ENCODE data around the gene SORBS1.

The SORBS1 gene

DNA sequence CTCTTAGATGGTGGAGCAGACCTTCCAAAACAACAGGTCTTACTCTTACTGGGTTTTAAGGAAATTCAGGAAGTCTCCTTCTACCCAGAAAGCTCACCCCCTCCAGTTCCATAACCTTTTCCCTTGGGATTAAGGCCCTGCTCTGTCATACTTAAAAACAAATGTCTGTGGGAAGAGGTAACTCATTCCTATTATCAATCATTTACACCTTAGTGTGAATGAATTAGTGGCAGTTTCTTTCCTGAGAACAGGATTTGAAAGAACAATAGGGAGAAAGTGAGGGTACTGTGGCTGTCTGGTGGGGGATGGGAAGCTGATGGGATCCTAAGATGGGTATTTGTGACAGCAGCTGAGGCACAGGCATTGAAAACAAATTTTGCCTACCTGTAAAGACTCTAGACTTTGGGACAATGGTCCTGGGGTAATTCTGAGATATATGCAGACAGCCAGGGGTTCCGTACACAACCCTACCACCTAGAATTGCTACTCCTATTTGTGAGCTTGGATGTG lies 248.1 kb downstream of the SORBS1 start:
- no peak for TF ChIP-seq NFIC (IDR thresholded peaks at IDR 0.05)
- TF ChIP-seq CREB1 (IDR thresholded peaks at IDR 0.05; ENCODE audit: low read depth) = no peak
- TF ChIP-seq, protein P1, sequence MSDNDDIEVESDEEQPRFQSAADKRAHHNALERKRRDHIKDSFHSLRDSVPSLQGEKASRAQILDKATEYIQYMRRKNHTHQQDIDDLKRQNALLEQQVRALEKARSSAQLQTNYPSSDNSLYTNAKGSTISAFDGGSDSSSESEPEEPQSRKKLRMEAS (IDR thresholded peaks at IDR 0.05) = no peak
- no peak for TF ChIP-seq TCF12 (IDR thresholded peaks at IDR 0.05; ENCODE audit: low read depth)
- TF ChIP-seq RAD21 (IDR thresholded peaks at IDR 0.05; ENCODE audit: low read depth) = no peak
- TF ChIP-seq, protein P2, sequence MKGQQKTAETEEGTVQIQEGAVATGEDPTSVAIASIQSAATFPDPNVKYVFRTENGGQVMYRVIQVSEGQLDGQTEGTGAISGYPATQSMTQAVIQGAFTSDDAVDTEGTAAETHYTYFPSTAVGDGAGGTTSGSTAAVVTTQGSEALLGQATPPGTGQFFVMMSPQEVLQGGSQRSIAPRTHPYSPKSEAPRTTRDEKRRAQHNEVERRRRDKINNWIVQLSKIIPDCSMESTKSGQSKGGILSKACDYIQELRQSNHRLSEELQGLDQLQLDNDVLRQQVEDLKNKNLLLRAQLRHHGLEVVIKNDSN (IDR thresholded peaks at IDR 0.05) = no peak
- TF ChIP-seq ZBTB7A (IDR thresholded peaks at IDR 0.05; ENCODE audit: low read depth) = no peak
- TF ChIP-seq, protein P3, sequence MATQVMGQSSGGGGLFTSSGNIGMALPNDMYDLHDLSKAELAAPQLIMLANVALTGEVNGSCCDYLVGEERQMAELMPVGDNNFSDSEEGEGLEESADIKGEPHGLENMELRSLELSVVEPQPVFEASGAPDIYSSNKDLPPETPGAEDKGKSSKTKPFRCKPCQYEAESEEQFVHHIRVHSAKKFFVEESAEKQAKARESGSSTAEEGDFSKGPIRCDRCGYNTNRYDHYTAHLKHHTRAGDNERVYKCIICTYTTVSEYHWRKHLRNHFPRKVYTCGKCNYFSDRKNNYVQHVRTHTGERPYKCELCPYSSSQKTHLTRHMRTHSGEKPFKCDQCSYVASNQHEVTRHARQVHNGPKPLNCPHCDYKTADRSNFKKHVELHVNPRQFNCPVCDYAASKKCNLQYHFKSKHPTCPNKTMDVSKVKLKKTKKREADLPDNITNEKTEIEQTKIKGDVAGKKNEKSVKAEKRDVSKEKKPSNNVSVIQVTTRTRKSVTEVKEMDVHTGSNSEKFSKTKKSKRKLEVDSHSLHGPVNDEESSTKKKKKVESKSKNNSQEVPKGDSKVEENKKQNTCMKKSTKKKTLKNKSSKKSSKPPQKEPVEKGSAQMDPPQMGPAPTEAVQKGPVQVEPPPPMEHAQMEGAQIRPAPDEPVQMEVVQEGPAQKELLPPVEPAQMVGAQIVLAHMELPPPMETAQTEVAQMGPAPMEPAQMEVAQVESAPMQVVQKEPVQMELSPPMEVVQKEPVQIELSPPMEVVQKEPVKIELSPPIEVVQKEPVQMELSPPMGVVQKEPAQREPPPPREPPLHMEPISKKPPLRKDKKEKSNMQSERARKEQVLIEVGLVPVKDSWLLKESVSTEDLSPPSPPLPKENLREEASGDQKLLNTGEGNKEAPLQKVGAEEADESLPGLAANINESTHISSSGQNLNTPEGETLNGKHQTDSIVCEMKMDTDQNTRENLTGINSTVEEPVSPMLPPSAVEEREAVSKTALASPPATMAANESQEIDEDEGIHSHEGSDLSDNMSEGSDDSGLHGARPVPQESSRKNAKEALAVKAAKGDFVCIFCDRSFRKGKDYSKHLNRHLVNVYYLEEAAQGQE (IDR thresholded peaks at IDR 0.05; ENCODE audit: low read depth) = no peak
- TF ChIP-seq EGR1 (IDR thresholded peaks at IDR 0.05) = no peak
- TF ChIP-seq EP300 (IDR thresholded peaks at IDR 0.05; ENCODE audit: borderline replicate concordance) = no peak
- TF ChIP-seq FOXM1 (IDR thresholded peaks at IDR 0.05; ENCODE audit: borderline replicate concordance, low read depth) = no peak
- no peak for TF ChIP-seq TAF1 (IDR thresholded peaks at IDR 0.05; ENCODE audit: low read depth)
- no peak for TF ChIP-seq TEAD4 (IDR thresholded peaks at IDR 0.05)
- no peak for TF ChIP-seq CEBPB (IDR thresholded peaks at IDR 0.05)
- TF ChIP-seq YY1 (IDR thresholded peaks at IDR 0.05; ENCODE audit: low read depth) = no peak

DNA sequence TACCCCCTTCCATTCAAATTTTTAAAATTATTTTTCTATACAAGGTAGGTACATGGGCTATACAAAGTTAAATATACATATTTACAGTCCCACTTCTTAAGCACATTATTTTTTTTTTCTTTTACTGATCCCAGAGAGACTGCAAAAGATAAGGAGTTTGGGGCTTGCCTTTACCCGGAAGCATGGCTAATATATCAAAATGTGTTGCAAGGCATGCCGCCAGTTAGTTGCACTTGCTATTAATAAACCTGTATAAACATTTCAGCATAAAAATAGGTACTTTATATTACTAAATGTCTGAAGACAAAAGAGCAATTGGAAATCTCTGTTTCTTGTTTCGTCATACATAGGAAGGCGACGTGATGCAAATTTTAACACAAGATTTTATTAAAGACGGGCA lies 248.9 kb downstream of the SORBS1 start:
- TF ChIP-seq CEBPB (IDR thresholded peaks at IDR 0.05) (no peak), RAD21 (IDR thresholded peaks at IDR 0.05; ENCODE audit: low read depth) (no peak), EP300 (IDR thresholded peaks at IDR 0.05; ENCODE audit: borderline replicate concordance) (no peak), YY1 (IDR thresholded peaks at IDR 0.05; ENCODE audit: low read depth) (no peak), TEAD4 (IDR thresholded peaks at IDR 0.05) (no peak)

DNA sequence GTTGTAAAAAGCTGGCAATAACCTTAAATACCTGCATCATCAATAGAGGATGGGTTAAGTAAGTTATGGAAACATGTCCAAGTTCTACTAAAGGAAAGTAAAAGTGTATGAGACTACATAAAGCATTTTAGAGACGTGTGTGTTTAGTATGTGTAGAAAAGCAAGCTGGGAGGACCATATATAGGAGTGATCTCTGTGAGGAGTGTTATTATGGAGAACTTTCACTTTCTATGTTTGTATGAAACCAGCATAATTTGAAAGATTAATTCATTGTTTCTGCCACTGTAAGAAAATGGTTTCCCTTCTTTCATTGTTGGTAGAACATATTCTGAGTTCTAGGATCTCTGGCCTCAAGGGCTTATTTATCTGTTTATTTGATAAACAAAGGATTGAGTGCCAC lies 251.2 kb downstream of the SORBS1 start:
- TF ChIP-seq FOXM1 (IDR thresholded peaks at IDR 0.05; ENCODE audit: borderline replicate concordance, low read depth) = no peak
- no peak for TF ChIP-seq TAF1 (IDR thresholded peaks at IDR 0.05; ENCODE audit: low read depth)
- TF ChIP-seq EGR1 (IDR thresholded peaks at IDR 0.05) = no peak
- TF ChIP-seq EP300 (IDR thresholded peaks at IDR 0.05; ENCODE audit: borderline replicate concordance) = no peak
- TF ChIP-seq CEBPB (IDR thresholded peaks at IDR 0.05) = no peak
- TF ChIP-seq ZBTB7A (IDR thresholded peaks at IDR 0.05; ENCODE audit: low read depth) = no peak
- TF ChIP-seq TEAD4 (IDR thresholded peaks at IDR 0.05) = no peak
- TF ChIP-seq, protein P2 (IDR thresholded peaks at IDR 0.05) = no peak
- TF ChIP-seq YY1 (IDR thresholded peaks at IDR 0.05; ENCODE audit: low read depth) = no peak
- TF ChIP-seq CREB1 (IDR thresholded peaks at IDR 0.05; ENCODE audit: low read depth) = no peak
- TF ChIP-seq TCF12 (IDR thresholded peaks at IDR 0.05; ENCODE audit: low read depth) = no peak
- TF ChIP-seq, protein P1 (IDR thresholded peaks at IDR 0.05) = no peak

DNA sequence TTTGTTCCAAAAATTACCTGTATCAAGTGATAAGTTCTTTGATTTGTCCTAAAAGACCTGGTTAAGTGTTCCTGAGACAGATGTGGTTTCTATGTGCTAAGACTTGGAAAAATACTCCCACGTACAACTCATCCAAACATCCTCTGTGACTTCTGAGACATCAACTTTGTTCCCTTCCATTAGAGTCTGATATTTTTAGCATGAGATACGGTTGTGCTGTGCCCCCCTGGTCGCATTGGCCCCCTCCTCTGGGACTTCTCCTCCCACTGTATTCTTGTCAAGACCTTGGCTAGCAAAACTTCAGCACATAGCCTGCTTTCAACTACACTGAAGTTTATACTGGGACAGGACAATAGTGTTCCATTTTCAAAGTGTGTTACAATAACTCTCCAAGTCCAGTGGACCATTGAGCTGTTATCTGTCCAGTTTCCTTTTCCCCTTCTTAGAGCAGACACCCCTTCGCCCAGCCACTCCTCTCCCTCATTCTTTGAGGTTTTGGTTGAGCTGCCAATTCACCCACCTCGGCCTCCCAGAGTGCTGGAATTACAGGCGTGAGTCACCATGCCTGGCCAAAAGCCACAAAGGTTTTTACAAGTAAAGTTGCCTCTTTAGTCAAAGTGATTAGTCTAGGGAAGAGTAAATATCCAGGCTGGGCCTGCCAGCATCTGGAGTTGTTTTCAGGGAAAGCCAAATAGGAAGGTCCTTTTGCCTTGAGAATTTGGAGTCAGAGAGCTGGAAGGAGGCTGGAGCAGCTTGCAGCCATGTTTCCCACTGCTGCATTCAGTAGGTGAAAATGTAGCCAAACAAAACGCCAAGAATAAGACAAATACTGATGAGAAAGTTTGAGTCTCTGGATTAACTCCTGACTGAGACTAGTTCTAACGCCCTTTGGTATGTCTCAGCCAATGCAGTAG lies 252.5 kb downstream of the SORBS1 start:
- TF ChIP-seq NFIC (IDR thresholded peaks at IDR 0.05) (peak; percentile 100), RAD21 (IDR thresholded peaks at IDR 0.05; ENCODE audit: low read depth) (peak; percentile 16; the same call in 1 of the 2 replicates), ZBTB7A (IDR thresholded peaks at IDR 0.05; ENCODE audit: low read depth) (peak; percentile 41; the same call in 1 of the 2 replicates), EP300 (IDR thresholded peaks at IDR 0.05; ENCODE audit: borderline replicate concordance) (peak; percentile 96), FOXM1 (IDR thresholded peaks at IDR 0.05; ENCODE audit: borderline replicate concordance, low read depth) (peak; percentile 87), CEBPB (IDR thresholded peaks at IDR 0.05) (peak; percentile 49; the same call in 1 of the 2 replicates), EGR1 (IDR thresholded peaks at IDR 0.05) (0 out of 2 replicates have a peak, but pooled peaks have one; percentile 43), CREB1 (IDR thresholded peaks at IDR 0.05; ENCODE audit: low read depth) (no peak), YY1 (IDR thresholded peaks at IDR 0.05; ENCODE audit: low read depth) (no peak), TAF1 (IDR thresholded peaks at IDR 0.05; ENCODE audit: low read depth) (no peak), TEAD4 (IDR thresholded peaks at IDR 0.05) (peak; percentile 97), TCF12 (IDR thresholded peaks at IDR 0.05; ENCODE audit: low read depth) (peak; percentile 96)
- TF ChIP-seq, protein P3 (IDR thresholded peaks at IDR 0.05; ENCODE audit: low read depth) = no peak
- TF ChIP-seq, protein P1 (IDR thresholded peaks at IDR 0.05) = peak; percentile 48
- TF ChIP-seq, protein P2 (IDR thresholded peaks at IDR 0.05) = peak; percentile 34; the same call in 1 of the 2 replicates

Data from Ishikawa (cell line).